Loucy (cell line): ENCODE data around the gene DHRS4.

ENCODE experiments used
- H2AFZ ChIP-seq: fragments of 200-600 bp; sonication (generic); 2 replicates; pipeline ENCODE4 v1.6.0; 2016; ENCODE audit warnings: antibody characterized with exemption, mild to moderate bottlenecking, low read length, moderate library complexity
- H3F3A ChIP-seq: fragments of 200-600 bp; 2 replicates; pipeline ENCODE4 v1.6.0; 2016; ENCODE audit warnings: antibody characterized with exemption, low read depth, mild to moderate bottlenecking
- H3K27me3 ChIP-seq: fragments of 200-600 bp; sonication (generic); 2 replicates; pipeline ENCODE4 v1.6.1; 2014; ENCODE audit warnings: low read length, mild to moderate bottlenecking; ENCODE audit not compliant: insufficient read depth, poor library complexity, severe bottlenecking
- H3K36me3 ChIP-seq: fragments of 200-600 bp; sonication (generic); 2 replicates; pipeline ENCODE4 v1.6.1; 2016; ENCODE audit warnings: low read length; ENCODE audit not compliant: insufficient read depth
- H3K4me1 ChIP-seq: fragments of 200-600 bp; sonication (generic); 2 replicates; pipeline ENCODE4 v1.5.1; 2014; ENCODE audit warnings: low read length, mild to moderate bottlenecking; ENCODE audit not compliant: insufficient read depth, poor library complexity, severe bottlenecking
- H3K4me2 ChIP-seq: fragments of 200-600 bp; sonication (generic); 2 replicates; pipeline ENCODE4 v1.6.0; 2014; ENCODE audit warnings: antibody characterized with exemption, low read length, low read depth, mild to moderate bottlenecking; ENCODE audit not compliant: poor library complexity, severe bottlenecking
- H3K4me3 ChIP-seq: fragments of 200-600 bp; sonication (generic); 2 replicates; pipeline ENCODE4 v1.5.1; 2014; ENCODE audit warnings: low read length, mild to moderate bottlenecking, mixed read lengths; ENCODE audit not compliant: poor library complexity, severe bottlenecking
- H3K79me2 ChIP-seq: fragments of 200-600 bp; sonication (generic); 2 replicates; pipeline ENCODE4 v1.6.1; 2014; ENCODE audit warnings: low read length; ENCODE audit not compliant: insufficient read depth
- H3K9ac ChIP-seq: fragments of 200-600 bp; sonication (generic); 2 replicates; pipeline ENCODE4 v1.6.0; 2014; ENCODE audit warnings: mild to moderate bottlenecking, low read depth, low read length, moderate library complexity; ENCODE audit not compliant: poor library complexity, severe bottlenecking
- H3K9me2 ChIP-seq: fragments of 200-600 bp; sonication (generic); replicated peaks from 2 replicates; pipeline ENCODE4 v1.6.1; 2016; ENCODE audit warnings: low read depth, low read length, mixed read lengths
- H3K9me3 ChIP-seq: fragments of 200-600 bp; sonication (generic); 2 replicates; pipeline ENCODE4 v1.6.1; 2014; ENCODE audit warnings: mild to moderate bottlenecking, antibody characterized with exemption, low read length, low read depth; ENCODE audit not compliant: insufficient read depth
- H4K20me1 ChIP-seq: fragments of 200-600 bp; sonication (generic); 2 replicates; pipeline ENCODE4 v1.6.0; 2014; ENCODE audit warnings: antibody characterized with exemption, low read length, mild to moderate bottlenecking; ENCODE audit not compliant: insufficient read depth, poor library complexity, severe bottlenecking
- EZH2phosphoT487 ChIP-seq: fragments of 200-600 bp; IDR thresholded peaks from 2 replicates; pipeline ENCODE4 v1.6.1; 2018; ENCODE audit warnings: antibody characterized with exemption, mild to moderate bottlenecking, moderate library complexity, borderline replicate concordance
- TF ChIP-seq, protein P1 (sequence below): fragments of 200-600 bp; sonication (generic); conservative IDR thresholded peaks from 2 replicates; pipeline ENCODE4 v1.5.1; 2014; ENCODE audit warnings: mild to moderate bottlenecking, antibody characterized with exemption, low read length

DHRS4 gene

GRCh38 chr14:23933742-23934128 lies 19.8 kb upstream of the DHRS4 start:
- Histone ChIP-seq H2AFZ (no peak overlapping the region), H3K27me3 (no peaks in the 10 kb centered on the region), H3K9ac (no peak overlapping the region), H3K79me2 (no peaks in the 10 kb centered on the region), H4K20me1 (no peaks in the 10 kb centered on the region), H3K9me2 (no peaks in the 10 kb centered on the region), H3F3A (no peaks in the 10 kb centered on the region), H3K4me3 (no peak overlapping the region), H3K4me1 (no peaks in the 10 kb centered on the region), H3K9me3 (no peaks in the 10 kb centered on the region), H3K4me2 (no peak overlapping the region), H3K36me3 (no peaks in the 10 kb centered on the region)
- no peak for TF ChIP-seq EZH2phosphoT487
- TF ChIP-seq, protein P1, sequence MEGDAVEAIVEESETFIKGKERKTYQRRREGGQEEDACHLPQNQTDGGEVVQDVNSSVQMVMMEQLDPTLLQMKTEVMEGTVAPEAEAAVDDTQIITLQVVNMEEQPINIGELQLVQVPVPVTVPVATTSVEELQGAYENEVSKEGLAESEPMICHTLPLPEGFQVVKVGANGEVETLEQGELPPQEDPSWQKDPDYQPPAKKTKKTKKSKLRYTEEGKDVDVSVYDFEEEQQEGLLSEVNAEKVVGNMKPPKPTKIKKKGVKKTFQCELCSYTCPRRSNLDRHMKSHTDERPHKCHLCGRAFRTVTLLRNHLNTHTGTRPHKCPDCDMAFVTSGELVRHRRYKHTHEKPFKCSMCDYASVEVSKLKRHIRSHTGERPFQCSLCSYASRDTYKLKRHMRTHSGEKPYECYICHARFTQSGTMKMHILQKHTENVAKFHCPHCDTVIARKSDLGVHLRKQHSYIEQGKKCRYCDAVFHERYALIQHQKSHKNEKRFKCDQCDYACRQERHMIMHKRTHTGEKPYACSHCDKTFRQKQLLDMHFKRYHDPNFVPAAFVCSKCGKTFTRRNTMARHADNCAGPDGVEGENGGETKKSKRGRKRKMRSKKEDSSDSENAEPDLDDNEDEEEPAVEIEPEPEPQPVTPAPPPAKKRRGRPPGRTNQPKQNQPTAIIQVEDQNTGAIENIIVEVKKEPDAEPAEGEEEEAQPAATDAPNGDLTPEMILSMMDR: no peak

- no peak for TF ChIP-seq EZH2phosphoT487
- no peaks in the 10 kb centered on the region for H3K9me2 ChIP-seq
- H3K9me3 ChIP-seq: no peaks in the 10 kb centered on the region
- no peak overlapping the region for H3K4me2 ChIP-seq
- no peak overlapping the region for H2AFZ ChIP-seq
- H3K9ac ChIP-seq: no peak overlapping the region
- no peaks in the 10 kb centered on the region for H4K20me1 ChIP-seq
- H3K36me3 ChIP-seq: no peaks in the 10 kb centered on the region
- H3K4me1 ChIP-seq: no peaks in the 10 kb centered on the region
- no peak overlapping the region for H3K4me3 ChIP-seq
- no peaks in the 10 kb centered on the region for H3F3A ChIP-seq
- no peaks in the 10 kb centered on the region for H3K27me3 ChIP-seq
- no peaks in the 10 kb centered on the region for H3K79me2 ChIP-seq
These were observed 18.4 kb upstream of the DHRS4 start for GRCh38 chr14:23935158-23935557.

- Histone ChIP-seq H3K9ac (no peak overlapping the region), H3K79me2 (no peaks in the 10 kb centered on the region)
- no peak for TF ChIP-seq EZH2phosphoT487
- TF ChIP-seq, protein P1: no peak
These were observed 17.3 kb upstream of the DHRS4 start for GRCh38 chr14:23936084-23936829.

GRCh38 chr14:23937203-23937602 lies 16.4 kb upstream of the DHRS4 start:
- H3K9me3 ChIP-seq: no peaks in the 10 kb centered on the region
- no peaks in the 10 kb centered on the region for H4K20me1 ChIP-seq
- H3K36me3 ChIP-seq: no peaks in the 10 kb centered on the region
- H3K79me2 ChIP-seq: no peaks in the 10 kb centered on the region
- no peaks in the 10 kb centered on the region for H3K27me3 ChIP-seq
- no peak overlapping the region for H2AFZ ChIP-seq
- H3K4me2 ChIP-seq: no peak overlapping the region
- TF ChIP-seq, protein P1: no peak
- no peak for TF ChIP-seq EZH2phosphoT487
- H3K9ac ChIP-seq: no peak overlapping the region
- no peaks in the 10 kb centered on the region for H3K9me2 ChIP-seq
- no peak overlapping the region for H3K4me3 ChIP-seq
- H3F3A ChIP-seq: no peaks in the 10 kb centered on the region
- no peaks in the 10 kb centered on the region for H3K4me1 ChIP-seq

More at GRCh38 chr14:23936084-23936829, 17.3 kb upstream of the DHRS4 start:
- Histone ChIP-seq H3K36me3 (no peaks in the 10 kb centered on the region), H3K4me1 (no peaks in the 10 kb centered on the region), H3K9me2 (no peaks in the 10 kb centered on the region), H3K27me3 (no peaks in the 10 kb centered on the region), H3K4me2 (no peak overlapping the region), H2AFZ (no peak overlapping the region), H4K20me1 (no peaks in the 10 kb centered on the region), H3K9me3 (no peaks in the 10 kb centered on the region), H3F3A (no peaks in the 10 kb centered on the region), H3K4me3 (no peak overlapping the region)
